ENCODE measurements around the gene NPC1L1.

Gene NPC1L1

GRCh38 chr7:44497155-44498027 is 43.7 kb downstream of the NPC1L1 start:
- DNase-seq: no peak

DNA sequence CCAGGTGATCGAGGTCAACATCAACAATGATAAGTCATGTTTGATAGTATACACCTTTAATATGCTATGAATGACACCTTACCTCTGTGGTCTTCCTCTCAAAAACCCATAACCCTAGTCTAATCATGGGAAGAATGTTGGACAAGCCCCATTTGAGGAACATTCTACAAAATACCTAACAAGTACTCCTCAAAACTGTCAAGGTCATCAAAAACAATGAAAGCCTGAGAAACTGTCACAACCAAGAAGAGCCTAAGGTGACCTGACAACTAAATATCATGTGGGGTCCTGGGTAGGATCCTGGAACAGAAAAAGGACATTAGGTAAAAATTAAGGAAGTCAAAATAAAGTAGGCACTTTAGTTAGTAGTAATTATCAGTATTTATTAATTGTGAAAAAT is 44.7 kb downstream of the NPC1L1 start:
- DNase-seq: no peak

DNA sequence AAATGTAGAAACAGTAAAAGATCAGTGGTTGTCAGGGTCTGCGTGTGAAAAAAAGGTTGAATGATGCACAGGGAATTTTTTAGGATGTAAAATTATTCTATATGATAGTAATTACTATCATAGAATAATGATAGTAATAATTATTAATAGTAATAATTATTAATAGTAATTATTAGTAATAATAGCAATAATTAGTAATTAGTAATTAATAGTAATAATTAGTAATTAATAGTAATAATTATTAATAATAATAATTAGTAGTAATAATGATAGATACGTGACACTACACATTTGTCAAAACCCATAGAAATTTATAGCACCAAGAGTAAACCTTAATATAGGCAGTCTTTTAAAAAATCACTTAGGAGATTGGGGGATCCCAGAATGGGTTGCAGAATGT is 46.2 kb downstream of the NPC1L1 start:
- no peak for DNase-seq

DNA sequence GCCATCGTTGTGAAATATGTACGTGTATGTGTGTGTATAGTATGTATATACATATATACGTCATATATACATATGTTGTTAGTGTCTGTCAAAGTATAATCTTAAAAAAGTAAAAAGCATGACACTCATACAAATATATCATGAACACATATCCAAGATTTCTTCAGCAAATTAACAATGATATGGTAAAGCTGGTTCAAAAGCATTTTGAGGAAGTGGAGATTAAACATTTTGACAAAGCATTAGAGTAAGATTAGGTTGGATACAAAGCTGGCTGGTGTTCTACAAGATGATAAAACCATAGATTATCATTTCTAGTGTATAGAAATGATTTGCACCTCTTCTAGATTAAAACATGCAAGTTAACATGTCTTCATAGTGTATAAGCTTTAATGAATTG is 49.9 kb downstream of the NPC1L1 start:
- no peak for DNase-seq

GRCh38 chr7:44490351-44491200 is 50.6 kb downstream of the NPC1L1 start, which contains the start of gene NUDCD3:
NUDCD3 (minus strand) TSS chr7:44490658; CDS start chr7:44490600, 58 bp downstream.
- DNase-seq: peak; percentile 82 to 83

- no peak for DNase-seq
Measured at GRCh38 chr7:44489955-44490350, 51.2 kb downstream of the NPC1L1 start.

GRCh38 chr7:44488955-44489354 is 52.2 kb downstream of the NPC1L1 start:
- DNase-seq: no peak

DNA sequence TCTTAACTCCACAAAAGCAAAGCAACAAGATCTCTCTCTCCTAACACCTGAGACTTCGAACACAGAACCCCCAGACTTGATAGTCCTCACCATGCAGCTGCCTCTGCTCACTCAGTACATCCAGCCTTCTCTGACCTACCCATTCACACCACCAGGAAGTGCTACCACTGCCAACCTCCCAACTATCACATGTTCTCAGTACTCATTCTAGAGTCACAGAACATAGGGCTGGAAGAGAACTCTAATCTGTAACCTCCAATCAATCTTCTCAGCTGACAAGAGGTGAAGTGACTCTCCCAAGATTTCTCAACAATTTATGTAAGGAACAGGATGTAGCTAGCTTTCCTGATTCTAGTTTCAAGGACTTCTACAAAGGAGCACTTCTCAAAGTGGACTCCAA is 54.4 kb downstream of the NPC1L1 start:
- DNase-seq: no peak

- DNase-seq: no peak
Measured at GRCh38 chr7:44486001-44486400, 55.1 kb downstream of the NPC1L1 start.

DNA sequence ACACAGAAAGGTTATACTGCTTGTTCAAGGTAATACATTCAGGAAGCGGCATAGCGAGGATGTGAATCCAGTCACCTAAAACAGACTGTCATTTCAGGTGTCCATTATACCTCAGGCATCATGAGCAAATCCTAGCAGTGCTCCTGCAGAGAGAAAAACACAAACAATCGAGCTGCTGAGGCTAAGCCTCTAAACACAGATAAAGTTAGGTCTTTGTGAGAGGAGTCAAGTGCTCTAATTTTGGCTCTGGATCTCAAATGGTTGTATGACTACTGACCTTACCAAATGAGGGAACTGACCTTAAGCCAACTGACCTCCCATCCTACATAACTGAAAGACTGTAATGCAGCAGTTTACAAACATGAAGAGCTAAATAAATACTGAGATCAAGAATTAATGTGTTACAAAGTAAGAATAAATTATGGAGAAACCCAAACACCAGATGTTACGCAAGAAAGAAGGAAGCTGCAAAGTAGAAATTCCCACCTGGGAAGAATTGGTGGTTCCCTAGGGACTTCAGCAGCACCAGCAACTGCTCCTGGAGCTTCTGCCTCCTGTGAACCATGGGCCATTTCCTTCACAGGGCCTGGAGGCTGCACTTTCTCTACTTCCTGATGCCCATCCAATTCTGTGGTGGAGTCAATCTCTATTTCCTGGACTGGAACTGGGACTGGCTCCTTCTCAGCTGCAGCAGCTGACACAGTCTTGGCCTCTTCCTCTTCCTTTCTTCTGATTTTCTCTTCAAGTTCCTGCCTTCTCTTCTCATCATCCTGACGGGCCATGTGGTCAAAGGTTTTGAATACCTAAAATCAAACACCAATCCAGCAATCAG is 56.4 kb downstream of the NPC1L1 start:
- DNase-seq: no peak

DNA sequence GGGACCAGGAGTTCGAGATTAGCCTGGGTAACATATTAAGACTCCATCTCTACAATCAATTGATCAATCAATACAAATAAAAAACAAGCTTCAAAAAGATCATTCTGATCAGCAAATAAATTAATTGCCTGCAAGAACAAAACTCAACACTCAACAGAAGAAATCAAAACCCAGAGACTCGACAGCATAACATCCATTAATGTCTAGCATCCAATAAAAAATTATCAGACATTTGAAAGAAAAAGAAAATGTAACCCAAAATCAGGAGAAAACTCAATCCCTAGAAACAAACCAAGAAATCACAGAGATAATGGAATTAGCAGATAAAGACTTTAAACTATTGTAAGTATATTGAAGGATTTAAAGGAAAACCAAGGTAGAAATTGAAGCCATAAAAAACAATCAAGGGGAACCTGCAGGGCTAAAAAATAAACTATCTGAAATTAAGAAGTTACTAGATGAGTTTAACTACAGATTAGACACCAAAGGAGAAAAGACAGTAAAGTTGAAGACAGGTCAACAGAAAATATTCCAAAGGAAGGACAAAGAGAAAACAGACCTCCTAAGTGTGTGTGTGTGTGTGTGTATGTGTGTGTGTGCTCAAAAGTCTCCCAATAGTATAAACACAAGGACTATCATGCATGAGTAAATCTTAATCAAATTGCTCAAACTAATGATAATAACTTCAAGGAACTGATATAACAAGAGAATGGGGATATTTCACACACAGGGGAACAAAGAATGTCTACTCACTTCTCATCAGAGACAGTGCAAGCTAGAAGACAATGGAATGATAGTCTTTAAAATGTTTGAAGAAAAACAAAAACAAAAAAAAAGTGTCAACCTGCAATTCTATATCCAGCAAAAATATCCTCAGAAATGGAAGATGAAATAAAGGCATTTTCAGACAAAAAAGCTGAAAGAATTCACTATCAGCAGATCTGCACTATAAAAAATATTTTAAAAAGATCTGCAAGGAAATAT is 58.3 kb downstream of the NPC1L1 start:
- no peak for DNase-seq

- no peak for DNase-seq
Measured at GRCh38 chr7:44477938-44478337, 63.2 kb downstream of the NPC1L1 start.

GRCh38 chr7:44477063-44477830 is 63.9 kb downstream of the NPC1L1 start:
- DNase-seq: peak; percentile 43 to 60

- no peak for DNase-seq
Measured at GRCh38 chr7:44476313-44476712, 64.8 kb downstream of the NPC1L1 start.

- no peak for DNase-seq
Measured at GRCh38 chr7:44473295-44473694, 67.8 kb downstream of the NPC1L1 start.

DNA sequence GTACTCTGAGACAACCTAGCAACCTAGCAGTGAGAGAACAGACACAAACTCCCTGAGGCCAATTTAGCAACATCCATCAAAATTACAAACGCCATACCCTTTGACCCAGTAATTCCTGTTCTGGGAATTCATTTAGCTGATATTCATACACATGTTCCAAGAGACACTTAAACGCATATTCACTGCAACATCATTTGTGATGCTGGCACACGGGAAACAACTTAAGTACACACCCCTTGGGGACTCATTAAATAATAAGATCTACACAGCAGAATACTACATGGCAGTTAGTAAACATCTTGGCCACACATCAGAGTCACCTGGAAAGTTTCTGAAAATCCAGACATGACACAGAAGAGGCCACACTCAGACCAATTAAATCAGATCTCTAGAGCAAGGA is 68.3 kb downstream of the NPC1L1 start:
- DNase-seq: no peak

DNA sequence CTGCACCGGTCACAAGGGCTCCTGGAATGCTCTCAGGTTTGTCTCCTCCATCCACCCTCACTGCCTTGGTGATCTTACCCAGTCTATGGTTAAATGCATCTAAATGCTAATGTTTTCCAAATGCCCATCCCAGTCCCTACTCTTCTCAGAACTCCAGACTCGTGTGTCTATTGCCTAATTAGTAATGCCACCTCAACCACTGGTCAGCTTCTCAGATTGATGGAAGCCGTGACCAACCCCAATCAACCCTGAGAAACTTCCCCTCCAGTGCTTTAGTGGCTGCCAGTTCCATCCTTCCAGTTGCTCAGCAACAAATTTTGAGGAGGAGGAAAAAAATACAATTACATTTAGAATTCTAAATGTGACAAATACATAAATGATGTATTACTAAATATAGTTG is 69.3 kb downstream of the NPC1L1 start:
- no peak for DNase-seq

GRCh38 chr7:44471436-44471835 is 69.7 kb downstream of the NPC1L1 start:
- no peak for DNase-seq

DNA sequence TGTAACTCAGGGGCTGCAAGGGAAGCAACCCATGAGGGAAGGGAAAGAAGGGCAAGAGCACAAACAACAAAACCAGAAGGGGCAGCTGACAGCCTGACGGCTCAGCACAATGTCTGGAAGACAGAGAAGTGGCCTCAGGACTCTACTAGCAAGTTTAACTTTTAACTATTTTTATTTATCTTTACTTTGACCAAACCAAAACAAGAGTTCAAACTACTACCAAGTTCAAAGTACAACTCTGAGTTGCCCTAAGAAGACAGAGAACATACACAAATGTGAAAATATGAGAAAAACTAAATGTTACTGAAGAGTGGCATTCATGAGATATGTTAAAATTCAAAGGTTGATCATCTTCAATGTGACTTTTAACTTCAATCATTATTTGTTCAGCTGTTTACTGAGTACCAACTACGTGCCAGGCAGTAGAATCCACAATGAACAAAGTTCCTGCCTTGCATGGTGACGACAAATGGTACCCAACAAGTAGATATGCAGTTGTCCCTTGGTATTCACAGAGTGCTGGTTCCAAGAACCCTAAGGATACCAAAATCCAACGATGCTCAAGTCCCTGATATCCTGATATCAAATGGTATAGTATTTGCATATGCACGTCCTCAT is 70.4 kb downstream of the NPC1L1 start:
- DNase-seq: no peak

DNA sequence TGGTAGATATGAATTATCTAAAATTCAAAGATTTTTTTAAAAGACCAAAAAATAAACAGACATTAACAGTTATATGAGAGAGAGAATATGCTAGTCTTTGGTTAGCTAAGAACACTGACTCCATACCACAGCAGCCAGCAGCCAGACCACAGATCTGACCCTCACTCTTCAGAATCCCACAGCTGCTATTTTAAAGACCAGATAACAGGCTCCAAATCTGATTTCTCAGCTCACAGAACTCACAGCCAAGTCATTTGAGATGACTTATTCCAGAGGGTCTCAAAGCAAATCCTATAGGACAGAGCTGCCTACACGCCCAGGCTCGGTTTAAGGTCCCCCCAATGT is 71.0 kb downstream of the NPC1L1 start:
- DNase-seq: no peak
